ENCODE results near the gene TAS2R43. TPM values are rescaled to one million over a fixed set of nuclear protein-coding genes. Genes with fewer than 3 reads are reported as not detected.
"Not testable (repeated sequence)": the region's sequence is repeated elsewhere in the genome, so short reads cannot be mapped to it uniquely, and the experiment has no call there.

Gene TAS2R43, protein sequence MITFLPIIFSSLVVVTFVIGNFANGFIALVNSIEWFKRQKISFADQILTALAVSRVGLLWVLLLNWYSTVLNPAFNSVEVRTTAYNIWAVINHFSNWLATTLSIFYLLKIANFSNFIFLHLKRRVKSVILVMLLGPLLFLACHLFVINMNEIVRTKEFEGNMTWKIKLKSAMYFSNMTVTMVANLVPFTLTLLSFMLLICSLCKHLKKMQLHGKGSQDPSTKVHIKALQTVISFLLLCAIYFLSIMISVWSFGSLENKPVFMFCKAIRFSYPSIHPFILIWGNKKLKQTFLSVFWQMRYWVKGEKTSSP
- total RNA-seq, result not detected
- long read RNA-seq, result 0 reads

DNA sequence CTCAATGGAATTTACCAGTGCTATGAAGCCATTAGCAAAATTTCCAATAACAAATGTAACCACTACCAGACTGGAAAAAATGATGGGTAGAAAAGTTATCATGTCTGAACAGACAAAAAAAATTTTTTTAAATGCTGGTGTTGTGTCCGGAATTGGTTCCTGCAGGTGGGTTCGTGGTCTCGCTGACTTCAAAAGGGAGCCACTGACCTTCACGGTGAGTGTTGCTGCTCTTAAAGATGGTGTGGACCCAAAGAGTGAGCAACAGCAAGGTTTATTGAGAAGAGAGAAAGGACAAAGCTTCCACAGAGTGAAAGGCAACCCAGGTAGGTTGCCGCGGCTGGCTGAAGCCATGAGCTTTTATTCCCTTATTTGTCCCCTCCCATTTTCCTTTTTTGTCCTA lies at the start of gene TAS2R43:
Gene TAS2R43, minus strand, starts transcription at position 186 of the 400 bp plus-strand sequence. Its CDS starts 84 bp downstream, at position 102.
- no peak for ATAC-seq

GRCh38 chr12:11136075-11136474 lies 44.0 kb upstream of the TAS2R43 start:
- DNase-seq (ENCODE audit: missing footprints) (no peak), ATAC-seq (no peak)
- intact Hi-C loops (cut with DNase I), result no loop called here

More for the DNA sequence above, at the start of gene TAS2R43:
- intact Hi-C loops (cut with DNase I), result no loop called here
- no peak for DNase-seq (ENCODE audit: missing footprints)

DNA sequence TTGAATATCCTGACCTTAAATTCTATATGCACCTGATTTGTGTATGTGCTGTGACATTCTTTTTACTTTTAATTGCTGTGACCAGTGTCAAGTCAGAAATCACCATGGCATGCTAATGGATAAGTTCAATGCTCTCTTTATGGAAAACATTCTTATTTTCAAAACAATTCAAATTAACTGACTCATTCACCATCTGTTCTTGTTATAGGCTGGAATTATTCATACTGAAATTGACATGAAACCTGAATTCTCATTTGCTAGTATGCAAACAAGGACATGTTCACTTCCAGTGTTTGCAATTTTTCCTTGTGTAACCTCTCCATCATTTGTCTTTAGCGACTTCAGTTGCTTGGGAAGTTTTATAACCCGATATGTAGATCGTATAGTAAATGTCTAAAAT lies 42.2 kb upstream of the TAS2R43 start, which contains the start of gene TAS2R30:
Gene TAS2R30, minus strand, starts transcription at position 340 of the 400 bp plus-strand sequence. CDS start 400 bp downstream, outside the sequence.
- DNase-seq (ENCODE audit: missing footprints), result no peak
- intact Hi-C loops (cut with DNase I), result no loop called here
- no peak for ATAC-seq

- intact Hi-C loops (cut with DNase I), result no loop called here
- ATAC-seq (no peak), DNase-seq (ENCODE audit: missing footprints) (no peak)
These were observed 41.7 kb upstream of the TAS2R43 start for GRCh38 chr12:11133816-11134215.

DNA sequence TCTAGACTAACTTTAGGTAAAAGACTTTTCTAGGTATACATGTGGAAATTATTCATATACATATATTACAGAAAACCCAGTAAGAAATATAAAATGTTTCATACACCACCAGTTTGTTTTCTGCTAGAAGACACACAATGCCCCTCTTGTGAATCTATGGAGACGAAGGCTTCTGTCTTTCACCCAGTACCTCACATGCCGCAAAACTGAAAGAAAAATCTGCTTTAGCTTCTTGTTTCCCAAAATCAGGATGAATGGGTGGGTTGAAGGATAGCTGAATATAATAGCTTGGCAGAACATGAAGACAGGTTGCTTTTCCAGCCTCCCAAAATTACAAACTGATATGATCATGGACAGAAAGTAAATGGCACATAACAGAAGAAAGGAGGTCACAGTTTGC lies 41.0 kb upstream of the TAS2R43 start:
- DNase-seq (ENCODE audit: missing footprints) (no peak), ATAC-seq (no peak)
- intact Hi-C loops (cut with DNase I), result no loop called here

DNA sequence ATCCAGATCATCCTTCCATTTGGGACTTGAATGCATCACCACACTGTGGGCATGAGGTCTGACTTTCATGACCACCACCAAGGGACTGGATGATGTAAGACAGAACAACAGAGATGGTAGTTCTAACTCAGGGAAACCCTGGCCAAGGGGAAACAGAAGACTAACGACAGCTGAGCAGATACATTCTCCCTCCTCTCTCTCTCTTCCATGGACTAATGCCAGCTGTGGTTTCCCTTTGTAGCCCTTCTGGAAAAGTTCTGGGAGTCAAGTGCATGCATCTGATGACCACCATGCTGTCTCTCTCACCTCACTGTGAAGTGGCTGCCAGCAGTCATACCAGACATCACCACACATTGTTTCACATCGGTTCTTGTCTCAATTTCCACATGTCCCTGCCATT lies 38.9 kb upstream of the TAS2R43 start:
- intact Hi-C loops (cut with DNase I), result no loop called here
- DNase-seq (ENCODE audit: missing footprints) (no peak), ATAC-seq (no peak)

GRCh38 chr12:11130382-11130781 lies 38.3 kb upstream of the TAS2R43 start:
- DNase-seq (ENCODE audit: missing footprints) (no peak), ATAC-seq (no peak)
- intact Hi-C loops (cut with DNase I), result no loop called here

GRCh38 chr12:11114130-11114529 lies 22.0 kb upstream of the TAS2R43 start:
- DNase-seq (ENCODE audit: missing footprints); intact Hi-C loops (cut with DNase I); ATAC-seq: not testable (repeated sequence)

DNA sequence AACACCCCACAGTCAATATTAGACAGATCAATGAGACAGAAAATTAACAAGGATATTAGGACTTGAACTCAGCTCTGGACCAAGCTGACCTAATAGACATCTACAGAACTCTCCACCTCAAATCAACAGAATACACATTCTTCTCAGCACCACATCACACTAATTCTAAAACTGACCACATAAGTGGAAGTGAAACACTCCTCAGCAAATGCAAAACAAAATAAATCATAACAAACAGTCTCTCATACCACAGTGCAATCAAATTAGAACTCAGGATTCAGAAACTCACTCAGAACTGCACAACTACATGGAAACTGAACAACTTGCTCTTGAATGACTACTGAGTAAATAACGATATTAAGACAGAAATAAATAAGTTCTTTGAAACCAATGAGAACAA lies 19.1 kb upstream of the TAS2R43 start:
- intact Hi-C loops (cut with DNase I), result not testable (repeated sequence)

GRCh38 chr12:11108862-11109261 lies 16.7 kb upstream of the TAS2R43 start:
- ATAC-seq, result no peak
- intact Hi-C loops (cut with DNase I), result no loop called here
- no peak for DNase-seq (ENCODE audit: missing footprints)

More for the DNA sequence above, 19.1 kb upstream of the TAS2R43 start:
- DNase-seq (ENCODE audit: missing footprints); ATAC-seq: not testable (repeated sequence)

GRCh38 chr12:11107719-11108118 lies 15.6 kb upstream of the TAS2R43 start:
- DNase-seq (ENCODE audit: missing footprints) (no peak), ATAC-seq (no peak)
- intact Hi-C loops (cut with DNase I), result no loop called here

DNA sequence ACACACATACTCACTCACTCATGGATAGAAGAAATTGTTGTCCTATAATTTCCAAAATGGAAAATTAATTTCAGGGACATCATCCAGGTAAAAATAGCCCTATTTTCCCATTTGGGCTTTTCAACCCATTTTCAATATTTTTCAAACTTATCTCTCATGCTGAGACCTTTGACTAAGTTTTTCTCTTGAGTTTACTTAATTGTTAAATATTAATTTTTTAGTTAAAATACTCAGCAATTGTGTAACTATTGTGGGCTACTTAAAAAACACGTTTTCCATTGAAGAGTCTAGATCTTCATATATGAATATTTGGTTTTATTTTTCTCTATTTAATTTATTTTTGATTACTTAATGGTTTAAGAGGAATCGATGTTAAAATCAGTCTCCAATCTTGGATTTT lies 14.2 kb upstream of the TAS2R43 start:
- ATAC-seq (no peak), DNase-seq (ENCODE audit: missing footprints) (no peak)
- intact Hi-C loops (cut with DNase I), result no loop called here

GRCh38 chr12:11105546-11105945 lies 13.4 kb upstream of the TAS2R43 start:
- DNase-seq (ENCODE audit: missing footprints) (no peak), ATAC-seq (no peak)
- intact Hi-C loops (cut with DNase I), result no loop called here

GRCh38 chr12:11094910-11095309 lies 2.8 kb upstream of the TAS2R43 start:
- ATAC-seq; DNase-seq (ENCODE audit: missing footprints); intact Hi-C loops (cut with DNase I): not testable (repeated sequence)

DNA sequence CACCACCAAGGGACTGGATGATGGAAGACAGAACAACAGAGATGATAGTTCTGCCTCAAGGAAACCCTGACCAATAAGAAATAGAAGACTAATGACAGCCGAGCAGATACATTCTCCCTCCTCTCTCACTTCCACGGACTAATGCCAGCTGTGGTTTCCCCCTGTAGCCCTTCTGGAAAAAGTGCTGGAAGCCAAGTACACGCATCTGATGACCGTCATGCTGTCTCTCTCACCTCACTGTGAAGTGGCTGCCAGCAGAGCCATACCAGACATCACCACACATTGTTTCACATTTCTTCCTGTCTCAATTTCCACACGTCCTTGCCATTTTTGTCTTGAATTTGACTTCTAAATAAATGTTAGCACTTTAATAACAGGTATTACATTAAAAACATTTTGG lies 2.9 kb downstream of the TAS2R43 start:
- DNase-seq (ENCODE audit: missing footprints) (no peak), ATAC-seq (no peak)
- intact Hi-C loops (cut with DNase I), result no loop called here

GRCh38 chr12:11085419-11085818 lies 6.7 kb downstream of the TAS2R43 start:
- DNase-seq (ENCODE audit: missing footprints) (no peak), ATAC-seq (no peak)
- intact Hi-C loops (cut with DNase I), result no loop called here

DNA sequence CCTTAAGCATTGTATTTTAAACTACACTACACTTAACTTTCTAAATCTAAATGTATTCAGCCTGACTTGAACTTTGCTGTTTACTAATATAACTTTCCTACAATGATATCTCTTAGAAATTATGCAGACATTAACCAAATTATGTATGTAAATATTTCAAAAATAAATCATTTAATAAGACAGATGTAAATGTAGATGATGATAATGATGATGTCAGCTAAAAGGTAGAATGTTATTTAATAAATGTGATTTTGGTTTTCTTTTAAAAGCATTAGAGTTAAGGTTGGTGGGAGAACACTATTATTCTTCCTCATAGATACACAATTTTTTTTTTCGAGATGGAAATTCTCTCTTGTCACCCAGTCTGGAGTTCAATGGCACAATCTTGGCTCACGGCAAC lies 10.1 kb downstream of the TAS2R43 start:
- intact Hi-C loops (cut with DNase I), result no loop called here
- DNase-seq (ENCODE audit: missing footprints) (no peak), ATAC-seq (no peak)

- DNase-seq (ENCODE audit: missing footprints) (no peak), ATAC-seq (no peak)
- intact Hi-C loops (cut with DNase I), result no loop called here
These were observed 13.9 kb downstream of the TAS2R43 start for GRCh38 chr12:11078246-11078645.

- no peak for ATAC-seq
- no peak for DNase-seq (ENCODE audit: missing footprints)
- intact Hi-C loops (cut with DNase I), result no loop called here
These were observed 16.5 kb downstream of the TAS2R43 start for GRCh38 chr12:11075642-11076041.

GRCh38 chr12:11071414-11071813 lies 20.7 kb downstream of the TAS2R43 start:
- intact Hi-C loops (cut with DNase I), result no loop called here
- ATAC-seq (no peak), DNase-seq (ENCODE audit: missing footprints) (no peak)

DNA sequence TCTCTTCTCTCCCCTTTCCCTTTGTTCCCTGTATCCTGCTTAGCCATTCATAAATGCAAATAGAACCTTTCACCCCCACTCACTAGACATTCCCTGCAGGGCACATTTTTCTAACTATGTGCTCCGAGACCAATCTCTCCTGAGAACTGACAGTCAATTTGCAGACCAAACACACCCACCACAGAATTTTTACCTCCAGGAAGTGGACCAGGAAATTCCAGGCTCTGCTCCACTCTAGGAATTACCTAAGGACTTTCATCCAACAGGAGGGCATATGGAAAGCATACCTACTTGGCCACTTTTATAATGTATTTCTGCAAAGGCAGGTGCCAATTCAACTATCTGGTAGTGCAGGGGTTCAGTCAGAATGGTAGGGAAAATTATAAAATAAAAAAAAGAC lies 21.1 kb downstream of the TAS2R43 start:
- no peak for DNase-seq (ENCODE audit: missing footprints)
- ATAC-seq, result no peak
- intact Hi-C loops (cut with DNase I), result no loop called here

All from Right ventricle myocardium inferior (tissue), 1 donor.